K562 (cell line): ENCODE measurements around the gene TESK2. TPM values are rescaled to one million over a fixed set of nuclear protein-coding genes. Genes with fewer than 3 reads are reported as not detected.

ENCODE experiments used
- ATAC-seq: fragments of 200-7000 bp; cut with Tn5 transposase; 3 replicates; pipeline ENCODE4 v1.9.1; 2020; ENCODE audit warnings: moderate library complexity
- BruUV-seq: library from RNA; stranded (reverse); fragments of 400-500 nt; replicated peaks from 2 replicates; lab custom pipeline; 2021; lab: Mats Ljungman, UMichigan
- CTCF ChIA-PET: fragments of 300-600 bp; formaldehyde crosslinking; extraction: SDS; loops from one replicate; lab custom pipeline; 2021; ENCODE audit warnings: low intra/inter-chr PET ratio; lab: Yijun Ruan, JAX
- POLR2A ChIA-PET: fragments of 300-600, 350-650 bp; sonication (Branson Sonifier 250); formaldehyde crosslinking; extraction: SDS; loops from one replicate; lab custom pipeline; 2021; ENCODE audit warnings: antibody characterized with exemption, inconsistent platforms; lab: Yijun Ruan, JAX
- DNase-seq, 4 experiments: peaks; one replicate each; pipeline versions ENCODE4 v3.0.0 to v3.0.0-alpha.2; 2011 to 2018; ENCODE audit warnings: low spot score in 3 of 4, mixed read lengths in 3 of 4; ENCODE audit errors: extremely low read depth in 1 of 4
- FAIRE-seq: peaks from 2 replicates; lab custom pipeline; 2011; peaks lifted over from hg19 to GRCh38; lab: Jason Lieb, UNC
- H2AFZ ChIP-seq: 2 replicates; pipeline ENCODE4 v1.6.0; 2011; ENCODE audit warnings: low read depth, low read length, control low read depth, inconsistent platforms
- H3K27ac ChIP-seq: fragments of 200-600 bp; 3 replicates; pipeline ENCODE4 v1.8.0; 2011; ENCODE audit warnings: low read depth, mild to moderate bottlenecking, control low read depth, inconsistent platforms, low read length, moderate library complexity, mixed read lengths; ENCODE audit errors: extremely low read depth
- H3K27me3 ChIP-seq, 2 experiments: fragments of 300-600 bp in 1 of 2; 2 replicates in 1 of 2; 3 replicates in 1 of 2; pipeline versions ENCODE4 v1.6.0 to v1.8.0; 2011; ENCODE audit warnings: inconsistent platforms in 2 of 2, low read length in 2 of 2, mild to moderate bottlenecking in 1 of 2, mixed read lengths in 1 of 2, moderate library complexity in 1 of 2; ENCODE audit not compliant: control insufficient read depth in 2 of 2, insufficient read depth in 2 of 2
- H3K36me3 ChIP-seq: fragments of 300-600 bp; 3 replicates; pipeline ENCODE4 v1.8.0; 2011; ENCODE audit warnings: mild to moderate bottlenecking, low read length, inconsistent platforms; ENCODE audit not compliant: control insufficient read depth, insufficient read depth
- H3K4me1 ChIP-seq, 2 experiments: fragments of 200-600 bp in 1 of 2; replicated peaks in 1 of 2; 2 replicates in 1 of 2; 3 replicates in 1 of 2; pipeline versions ENCODE4 v1.5.1 to v1.8.0; 2011; ENCODE audit warnings: inconsistent platforms in 2 of 2, low read length in 2 of 2, mild to moderate bottlenecking in 1 of 2, mixed read lengths in 1 of 2, moderate library complexity in 1 of 2; ENCODE audit not compliant: control insufficient read depth in 2 of 2, insufficient read depth in 2 of 2
- H3K4me2 ChIP-seq: 2 replicates; pipeline ENCODE4 v1.6.1; 2011; ENCODE audit warnings: low read length, control low read depth, inconsistent platforms, mixed read lengths; ENCODE audit not compliant: insufficient read depth
- H3K4me3 ChIP-seq: fragments of 200-600 bp; sonication (generic), shearing (Covaris generic); 2 replicates; pipeline ENCODE4 v1.5.1; 2016; ENCODE audit warnings: control low read depth, inconsistent platforms
- H3K79me2 ChIP-seq: fragments of 200-600 bp; 3 replicates; pipeline ENCODE4 v1.8.0; 2011; ENCODE audit warnings: low read length, inconsistent platforms; ENCODE audit not compliant: control insufficient read depth, insufficient read depth
- H3K9ac ChIP-seq, 2 experiments: 2 replicates each; pipeline versions ENCODE4 v1.6.0 to v1.6.1; 2011; ENCODE audit warnings: low read depth in 2 of 2, low read length in 2 of 2, control low read depth in 1 of 2, inconsistent platforms in 1 of 2, mild to moderate bottlenecking in 1 of 2, mixed read lengths in 1 of 2; ENCODE audit not compliant: insufficient read depth in 1 of 2
- H3K9me1 ChIP-seq: one replicate; pipeline ENCODE4 v1.6.0; 2011; ENCODE audit warnings: inconsistent platforms, mild to moderate bottlenecking, low read length, moderate library complexity; ENCODE audit not compliant: control insufficient read depth, insufficient read depth
- H3K9me3 ChIP-seq: replicated peaks from 2 replicates; pipeline ENCODE4 v1.5.1; 2011; ENCODE audit warnings: low read depth, low read length, inconsistent platforms; ENCODE audit not compliant: control insufficient read depth, insufficient read depth
- H4K20me1 ChIP-seq: replicated peaks from 2 replicates; pipeline ENCODE4 v1.6.1; 2011; ENCODE audit warnings: low read length, inconsistent platforms, mixed read lengths; ENCODE audit not compliant: control insufficient read depth, insufficient read depth
- ETV5 ChIP-seq: sonication (generic); formaldehyde crosslinking; IDR thresholded peaks from 2 replicates; pipeline ENCODE4 v1.4.0; 2020; ENCODE audit warnings: low read depth, mild to moderate bottlenecking, missing genetic modification reagents
- FOXM1 ChIP-seq, 2 experiments: fragments of 450-650 bp in 1 of 2; sonication (generic) in 1 of 2; formaldehyde crosslinking in 1 of 2; IDR thresholded peaks; 2 replicates each; pipeline versions ENCODE4 v1.6.1 to v1.9.0; 2017 to 2022; ENCODE audit warnings: low read depth in 2 of 2, mild to moderate bottlenecking in 2 of 2, missing genetic modification reagents in 1 of 2, moderate library complexity in 1 of 2
- NR2C1 ChIP-seq, 2 experiments: fragments of 450-650 bp; IDR thresholded peaks; 2 replicates each; pipeline ENCODE4 v1.6.1; 2017; ENCODE audit warnings: mild to moderate bottlenecking in 2 of 2, antibody characterized with exemption in 1 of 2, inconsistent platforms in 1 of 2, missing compliant biosample characterization in 1 of 2, missing genetic modification characterization in 1 of 2
- PHF8 ChIP-seq: fragments of 200-600 bp; sonication (generic); IDR thresholded peaks from 2 replicates; pipeline ENCODE4 v1.6.1; 2012; ENCODE audit warnings: mixed run types, mild to moderate bottlenecking, inconsistent platforms, low read length, moderate library complexity, borderline replicate concordance
- ZNF311 ChIP-seq: fragments of 250-450 bp; sonication (Bioruptor Pico); IDR thresholded peaks from 2 replicates; pipeline ENCODE4 v1.4.0; 2020; ENCODE audit warnings: mild to moderate bottlenecking, moderate library complexity
- ZNF316 ChIP-seq: fragments of 450-650 bp; IDR thresholded peaks from 2 replicates; pipeline ENCODE4 v1.6.1; 2016
- WGBS: fragments of 100-300 bp; shearing (Covaris generic); methylation state at CpG from one replicate; pipeline ENCODE4 v1.1.6; 2016; ENCODE audit warnings: low coverage, mixed read lengths; ENCODE audit not compliant: insufficient coverage; ENCODE audit errors: missing lambda C conversion rate; 5-methylcytosine and 5-hydroxymethylcytosine counted together
- in situ Hi-C: fragments of 300-500 bp; cut with MboI; formaldehyde crosslinking; loops from 4 replicates; pipeline ENCODE4 v1.15.0; 2018; ENCODE audit warnings: inconsistent platforms, mixed read lengths
- intact Hi-C: fragments of 100-400 bp; cut with micrococcal nuclease; formaldehyde crosslinking; loops from 2 replicates; pipeline ENCODE4 v1.14.2; 2022
- polyA plus RNA-seq, 8 experiments: library from polyadenylated mRNA; depleted of rRNA in 4 of 8; stranded (reverse) in 5 of 8; unstranded in 3 of 8; fragments of >200 nt; fragmentation: Nextera tagmentation in 2 of 8; fragmentation: Illumina TruSeq in 1 of 8; extraction: Ambion mirVana in 2 of 8; extraction: Trizol in 1 of 8; gene quantifications; 2 replicates each; pipeline versions ENCODE4 v1.2.1 to v1.2.3, GENCODE V29; 2011 to 2014; ENCODE audit warnings: inconsistent platforms in 1 of 8, missing spikeins in 1 of 8
- total RNA-seq, 7 experiments: library from RNA; depleted of rRNA in 6 of 7; stranded (reverse); fragments of >200 nt in 6 of 7; fragmentation: Illumina TruSeq in 2 of 7; extraction: Trizol in 2 of 7; gene quantifications; 2 replicates each; pipeline versions ENCODE4 v1.2.1 to v1.2.3, GENCODE V29; 2011 to 2021; ENCODE audit warnings: low replicate concordance in 1 of 7

The TESK2 gene
- total and polyA plus RNA-seq, 9 of the 15 experiments (the other 6 are each of a cell fraction or from before 2014, with no cell fraction given), result 1.6 to 5.3 (median 3.7) TPM

- Histone ChIP-seq H3K4me1 (peaks cover 0 to 2% of the 10 kb centered on the region in 2 experiments; a peak in 1 of 5 replicates), H3K9me3 (no peaks in the 10 kb centered on the region), H3K36me3 (no peaks in the 10 kb centered on the region), H3K9ac (no peak overlapping the region), H3K79me2 (no peaks in the 10 kb centered on the region), H3K4me2 (no peak overlapping the region), H3K27ac (no peak overlapping the region), H4K20me1 (no peaks in the 10 kb centered on the region), H3K4me3 (no peak overlapping the region), H2AFZ (no peak overlapping the region), H3K9me1 (no peaks in the 10 kb centered on the region), H3K27me3 (no peaks in the 10 kb centered on the region)
- intact Hi-C loops, result no loop called here
- CTCF ChIA-PET, result no interaction called here
- FAIRE-seq, result no peak
- in situ Hi-C loops, result no loop called here
- TF ChIP-seq NR2C1 (IDR thresholded peaks at IDR 0.05) (no peak), NR2C1 (tag; IDR thresholded peaks at IDR 0.05) (no peak), ETV5 (CRISPR knock-in tag) (no peak), ZNF311 (CRISPR knock-in tag) (no peak), PHF8 (no peak), ZNF316 (no peak), FOXM1 (IDR thresholded peaks at IDR 0.05; ENCODE audit: low read depth) (no peak), FOXM1 (CRISPR knock-in tag; IDR thresholded peaks at IDR 0.05; ENCODE audit: low read depth) (no peak)
- POLR2A ChIA-PET, result interaction anchor here (1.0 to 1.3 kb wide), 2 partner anchors 32 to 38 kb away, joined by 3 to 4 read pairs; partner anchors contain the start of gene TESK2
- 24% methylated on average over 2 of the region's 2 CpGs for WGBS
- no TSS peak for BruUV-seq
- ATAC-seq, result no peak
- DNase-seq, result no peak
Observed at GRCh38 chr1:45458894-45459293, 32.1 kb downstream of the TESK2 start.
